Muscle of leg (tissue), 11 donors: ENCODE data around the gene COL13A1. TPM values are rescaled to one million over a fixed set of nuclear protein-coding genes. Genes with fewer than 3 reads are reported as not detected.

Experiments used
- DNase-seq: peaks from one replicate; pipeline ENCODE4 v3.0.0; 2013
- H3K27ac ChIP-seq: one replicate; pipeline ENCODE4 v1.5.1; 2013; ENCODE audit warnings: mild to moderate bottlenecking, low read length, control low read depth
- H3K27me3 ChIP-seq: one replicate; pipeline ENCODE4 v1.6.1; 2013; ENCODE audit warnings: low read length; ENCODE audit not compliant: control insufficient read depth, insufficient read depth
- H3K36me3 ChIP-seq: one replicate; pipeline ENCODE4 v1.6.1; 2013; ENCODE audit warnings: low read length; ENCODE audit not compliant: control insufficient read depth, insufficient read depth
- H3K4me1 ChIP-seq: one replicate; pipeline ENCODE4 v1.6.1; 2013; ENCODE audit warnings: low read length; ENCODE audit not compliant: control insufficient read depth, insufficient read depth
- H3K4me3 ChIP-seq: one replicate; pipeline ENCODE4 v1.5.1; 2013; ENCODE audit warnings: low read length, control low read depth
- H3K9me3 ChIP-seq: replicated peaks from 2 replicates; pipeline ENCODE4 v1.6.1; 2013; ENCODE audit warnings: low read depth, low read length; ENCODE audit not compliant: control insufficient read depth
- WGBS: methylation state at CpG from one replicate; pipeline ENCODE4 v1.1.5; 2013; ENCODE audit warnings: missing lambda C conversion rate; ENCODE audit not compliant: insufficient coverage; 5-methylcytosine and 5-hydroxymethylcytosine counted together
- polyA plus RNA-seq, 8 donors: library from polyadenylated mRNA; unstranded; fragments of 120-200 nt; gene quantifications; one replicate each; pipeline versions ENCODE4 v1.2.1 to v1.2.3, GENCODE V29; 2013; ENCODE audit warnings: inconsistent platforms in 1 of 8, low replicate concordance in 1 of 8; ENCODE audit not compliant: insufficient read length in 8 of 8, insufficient read depth in 1 of 8
- total RNA-seq: library from RNA; stranded (reverse); fragments of 120-200 nt; gene quantifications from one replicate; pipeline ENCODE4 v1.2.4, GENCODE V29; 2013

The COL13A1 gene
- total and polyA plus RNA-seq, 9 donors: 4.8 to 26.7 (median 11.6) TPM

GRCh38 chr10:69766161-69766910, 35.4 kb upstream of the COL13A1 start:
- Histone ChIP-seq H3K36me3 (no peaks in the 10 kb centered on the region), H3K9me3 (no peaks in the 10 kb centered on the region), H3K4me1 (peaks cover 25% of the 10 kb centered on the region), H3K27ac (peak overlapping the region; percentile 9), H3K27me3 (peaks cover 60% of the 10 kb centered on the region), H3K4me3 (no peak overlapping the region)
- WGBS: 14% methylated on average over 7 of the region's 10 CpGs
- peak; percentile 94 for DNase-seq

GRCh38 chr10:69767793-69768192, 33.9 kb upstream of the COL13A1 start:
- Histone ChIP-seq H3K27me3 (peaks cover 59% of the 10 kb centered on the region), H3K4me3 (no peak overlapping the region), H3K9me3 (peaks cover under 1% of the 10 kb centered on the region), H3K4me1 (peaks cover 25% of the 10 kb centered on the region), H3K36me3 (no peaks in the 10 kb centered on the region), H3K27ac (no peak overlapping the region)
- 54% methylated on average over 4 of the region's 4 CpGs for WGBS
- peak; percentile 11 for DNase-seq

GRCh38 chr10:69768386-69768785, 33.3 kb upstream of the COL13A1 start:
- Histone ChIP-seq H3K4me3 (no peak overlapping the region), H3K27ac (no peak overlapping the region), H3K9me3 (peaks cover 2% of the 10 kb centered on the region), H3K4me1 (peaks cover 25% of the 10 kb centered on the region), H3K36me3 (no peaks in the 10 kb centered on the region), H3K27me3 (peaks cover 57% of the 10 kb centered on the region)
- no peak for DNase-seq
- 100% methylated on average over 1 of the region's 5 CpGs for WGBS

GRCh38 chr10:69769395-69769992, 32.2 kb upstream of the COL13A1 start:
- H3K27ac ChIP-seq: no peak overlapping the region
- peak; percentile 16 for DNase-seq
- H3K9me3 ChIP-seq: peaks cover 2% of the 10 kb centered on the region
- 38% methylated on average over 4 of the region's 10 CpGs for WGBS
- no peaks in the 10 kb centered on the region for H3K36me3 ChIP-seq
- peaks cover 51% of the 10 kb centered on the region for H3K27me3 ChIP-seq
- no peak overlapping the region for H3K4me3 ChIP-seq
- peaks cover 25% of the 10 kb centered on the region for H3K4me1 ChIP-seq

GRCh38 chr10:69772933-69773704, 28.6 kb upstream of the COL13A1 start:
- Histone ChIP-seq H3K27ac (no peak overlapping the region), H3K36me3 (no peaks in the 10 kb centered on the region), H3K4me1 (peaks cover 1% of the 10 kb centered on the region), H3K9me3 (peaks cover 2% of the 10 kb centered on the region), H3K27me3 (peaks cover 39% of the 10 kb centered on the region), H3K4me3 (no peak overlapping the region)
- whole genome bisulfite sequencing: 88% methylated on average over 3 of the region's 8 CpGs
- no peak for DNase-seq

- no peaks in the 10 kb centered on the region for H3K4me1 ChIP-seq
- no peak overlapping the region for H3K4me3 ChIP-seq
- peak; percentile 46 for DNase-seq
- H3K27me3 ChIP-seq: peaks cover 29% of the 10 kb centered on the region
- H3K27ac ChIP-seq: no peak overlapping the region
- peaks cover 2% of the 10 kb centered on the region for H3K9me3 ChIP-seq
- WGBS: 66% methylated on average over 2 of the region's 2 CpGs
- no peaks in the 10 kb centered on the region for H3K36me3 ChIP-seq
These were observed 27.1 kb upstream of the COL13A1 start for GRCh38 chr10:69774596-69774995.

GRCh38 chr10:69780077-69780476, 21.6 kb upstream of the COL13A1 start:
- no peaks in the 10 kb centered on the region for H3K9me3 ChIP-seq
- no peaks in the 10 kb centered on the region for H3K36me3 ChIP-seq
- H3K27ac ChIP-seq: no peak overlapping the region
- no peak for DNase-seq
- peaks cover 27% of the 10 kb centered on the region for H3K27me3 ChIP-seq
- H3K4me3 ChIP-seq: no peak overlapping the region
- WGBS: 80% methylated on average over 2 of the region's 5 CpGs
- H3K4me1 ChIP-seq: no peaks in the 10 kb centered on the region

- DNase-seq: no peak
These were observed 20.1 kb upstream of the COL13A1 start for GRCh38 chr10:69781576-69781975.

GRCh38 chr10:69783515-69783914, 18.2 kb upstream of the COL13A1 start:
- 60% methylated on average over 2 of the region's 2 CpGs for WGBS
- H3K27ac ChIP-seq: no peak overlapping the region
- H3K4me3 ChIP-seq: no peak overlapping the region
- no peak for DNase-seq
- H3K9me3 ChIP-seq: no peaks in the 10 kb centered on the region
- H3K4me1 ChIP-seq: no peaks in the 10 kb centered on the region
- H3K36me3 ChIP-seq: no peaks in the 10 kb centered on the region
- H3K27me3 ChIP-seq: peaks cover 44% of the 10 kb centered on the region

More at GRCh38 chr10:69781576-69781975, 20.1 kb upstream of the COL13A1 start:
- no peak overlapping the region for H3K27ac ChIP-seq
- no peaks in the 10 kb centered on the region for H3K9me3 ChIP-seq
- H3K36me3 ChIP-seq: no peaks in the 10 kb centered on the region
- H3K4me3 ChIP-seq: no peak overlapping the region
- no CpG with 5 or more reads among the region's 3 CpGs for WGBS
- peaks cover 35% of the 10 kb centered on the region for H3K27me3 ChIP-seq
- no peaks in the 10 kb centered on the region for H3K4me1 ChIP-seq

GRCh38 chr10:69786791-69787190, 14.9 kb upstream of the COL13A1 start:
- Histone ChIP-seq H3K9me3 (no peaks in the 10 kb centered on the region), H3K4me1 (no peaks in the 10 kb centered on the region), H3K27me3 (peaks cover 34% of the 10 kb centered on the region), H3K27ac (no peak overlapping the region), H3K36me3 (no peaks in the 10 kb centered on the region), H3K4me3 (no peak overlapping the region)
- no peak for DNase-seq
- WGBS: no CpG with 5 or more reads among the region's 1 CpG
